HepG2 (cell line): Measurements from ENCODE around the gene TFEB. TPM values are rescaled to one million over a fixed set of nuclear protein-coding genes. Genes with fewer than 3 reads are reported as not detected.

ENCODE experiments used
- CREM ChIP-seq, 2 experiments: sonication (generic) in 1 of 2; formaldehyde crosslinking in 1 of 2; IDR thresholded peaks; 2 replicates each; pipeline versions ENCODE4 v1.4.0 to v1.6.1; 2016 to 2020; ENCODE audit warnings: antibody characterized with exemption in 1 of 2, mild to moderate bottlenecking in 1 of 2, missing genetic modification reagents in 1 of 2
- FOXM1 ChIP-seq: sonication (generic); formaldehyde crosslinking; IDR thresholded peaks from 2 replicates; pipeline ENCODE4 v1.5.0; 2020; ENCODE audit warnings: missing genetic modification reagents
- IKZF4 ChIP-seq: sonication (generic); formaldehyde crosslinking; IDR thresholded peaks from 2 replicates; pipeline ENCODE4 v1.5.1; 2020; ENCODE audit warnings: borderline replicate concordance, mild to moderate bottlenecking, low read depth, missing genetic modification reagents; ENCODE audit errors: not compliant biosample characterization
- MYNN ChIP-seq: sonication (generic); formaldehyde crosslinking; IDR thresholded peaks from 2 replicates; pipeline ENCODE4 v1.4.0; 2020; ENCODE audit warnings: mild to moderate bottlenecking, low read depth, missing genetic modification reagents
- NFIC ChIP-seq: IDR thresholded peaks from 2 replicates; pipeline ENCODE4 v1.6.1; 2012; ENCODE audit warnings: mild to moderate bottlenecking, low read length, inconsistent platforms
- NPAS2 ChIP-seq: sonication (generic); formaldehyde crosslinking; IDR thresholded peaks from 2 replicates; pipeline ENCODE4 v1.8.0; 2022; ENCODE audit warnings: mild to moderate bottlenecking, missing genetic modification reagents, borderline replicate concordance
- NR1H2 ChIP-seq: sonication (generic); formaldehyde crosslinking; IDR thresholded peaks from 2 replicates; pipeline ENCODE4 v1.8.1; 2022; ENCODE audit warnings: low read depth, missing genetic modification reagents, borderline replicate concordance
- REPIN1 ChIP-seq: sonication (generic); formaldehyde crosslinking; IDR thresholded peaks from 2 replicates; pipeline ENCODE4 v1.8.0; 2022; ENCODE audit warnings: missing genetic modification reagents, low read depth, mild to moderate bottlenecking, borderline replicate concordance
- SALL2 ChIP-seq: sonication (generic); formaldehyde crosslinking; IDR thresholded peaks from 2 replicates; pipeline ENCODE4 v1.8.1; 2023; ENCODE audit warnings: mild to moderate bottlenecking, missing genetic modification reagents, inconsistent platforms
- SETDB1 ChIP-seq: sonication (generic); formaldehyde crosslinking; IDR thresholded peaks from 2 replicates; pipeline ENCODE4 v1.5.1; 2020; ENCODE audit warnings: missing genetic modification reagents, mild to moderate bottlenecking, borderline replicate concordance
- SP2 ChIP-seq: sonication (generic); formaldehyde crosslinking; IDR thresholded peaks from 2 replicates; pipeline ENCODE4 v1.5.1; 2020; ENCODE audit warnings: mild to moderate bottlenecking, missing genetic modification reagents
- ZNF615 ChIP-seq: sonication (generic); formaldehyde crosslinking; IDR thresholded peaks from 2 replicates; pipeline ENCODE4 v1.5.0; 2020; ENCODE audit warnings: mild to moderate bottlenecking, missing genetic modification reagents, borderline replicate concordance
- ZNF850 ChIP-seq: sonication (generic); formaldehyde crosslinking; conservative IDR thresholded peaks from 2 replicates; pipeline ENCODE4 v1.9.0; 2021; ENCODE audit warnings: mild to moderate bottlenecking, missing genetic modification reagents
- polyA plus RNA-seq, 8 experiments: library from polyadenylated mRNA; depleted of rRNA in 3 of 8; stranded (reverse) in 7 of 8; unstranded in 1 of 8; fragments of >200 nt; fragmentation: Illumina TruSeq in 4 of 8; extraction: Trizol in 4 of 8; gene quantifications; 2 replicates each; pipeline versions ENCODE4 v1.2.1 to v1.2.3, GENCODE V29; 2011 to 2016; ENCODE audit warnings: low read depth in 4 of 8, missing spikeins in 1 of 8, mixed read lengths in 1 of 8; ENCODE audit not compliant: insufficient read depth in 1 of 8
- total RNA-seq, 5 experiments: library from RNA; depleted of rRNA; stranded (reverse); fragments of >200 nt; fragmentation: Illumina TruSeq; extraction: Trizol; gene quantifications; 2 replicates each; pipeline ENCODE4 v1.2.3, GENCODE V29; 2016; ENCODE audit warnings: low read depth in 1 of 5
- TF ChIP-seq, protein P1 (sequence below): sonication (generic); formaldehyde crosslinking; IDR thresholded peaks from 2 replicates; pipeline ENCODE4 v1.8.1; 2023; ENCODE audit warnings: mild to moderate bottlenecking, missing genetic modification reagents
- TF ChIP-seq, protein P2 (sequence below): sonication (generic); formaldehyde crosslinking; IDR thresholded peaks from 2 replicates; pipeline ENCODE4 v1.8.1; 2023; ENCODE audit warnings: missing genetic modification reagents, mild to moderate bottlenecking, borderline replicate concordance
- TF ChIP-seq, protein P3 (sequence below): IDR thresholded peaks from 2 replicates; pipeline ENCODE4 v1.6.1; 2016; ENCODE audit warnings: missing genetic modification reagents, missing compliant biosample characterization

TFEB gene
- total and polyA plus RNA-seq, 2 of the 13 experiments (the other 11 are each of a cell fraction or from before 2014, with no cell fraction given) = 13.3 to 18.7 TPM

DNA sequence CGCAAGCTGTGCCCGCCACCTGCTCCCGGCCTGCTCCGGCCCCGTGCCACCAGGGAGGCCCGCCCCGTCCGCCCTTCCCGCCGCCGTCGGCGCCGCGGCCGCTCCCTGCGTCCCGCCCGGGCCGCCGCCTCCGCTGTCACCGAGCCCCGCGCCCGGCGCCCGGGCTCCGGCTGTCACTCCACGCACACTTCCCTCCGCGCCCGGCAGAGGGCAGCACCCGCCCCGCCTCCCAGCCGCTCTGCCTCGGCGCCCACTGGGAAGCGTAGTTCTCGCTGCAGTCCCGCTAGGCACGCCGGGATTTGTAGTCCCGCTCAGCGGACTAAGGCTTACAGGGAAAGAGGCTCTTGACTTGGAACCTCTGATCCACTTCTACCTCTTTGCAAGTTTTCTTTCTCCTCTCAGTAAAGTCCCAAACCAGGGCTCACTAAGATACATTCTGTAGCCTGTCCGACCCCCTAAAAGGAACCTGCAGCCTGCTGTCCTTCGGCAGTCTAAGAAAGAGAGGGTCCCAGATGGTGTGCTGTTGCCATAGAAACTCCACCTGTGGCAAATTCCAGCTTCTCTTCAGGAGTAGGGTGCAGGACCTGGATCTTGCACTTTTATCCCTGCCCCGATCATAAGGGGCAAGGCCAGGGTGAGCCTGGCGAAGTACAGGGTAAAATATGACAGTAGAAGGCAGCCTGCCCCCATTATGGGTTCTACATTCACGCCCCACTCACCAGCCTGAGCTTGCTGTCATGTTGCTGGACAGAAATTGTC lies at the start of gene TFEB (continued):
- TF ChIP-seq REPIN1 (CRISPR knock-in tag) (peak; percentile 60; the same call in 1 of the 2 replicates), ZNF615 (no peak), NPAS2 (no peak), FOXM1 (CRISPR knock-in tag) (no peak), IKZF4 (CRISPR knock-in tag) (peak; percentile 18), NFIC (no peak; the same call in 1 of the 2 replicates), SETDB1 (CRISPR knock-in tag) (no peak), NR1H2 (CRISPR knock-in tag) (no peak), SP2 (CRISPR knock-in tag) (peak; percentile 60), CREM (IDR thresholded peaks at IDR 0.05) (peak; percentile 94), CREM (CRISPR knock-in tag; IDR thresholded peaks at IDR 0.05) (0 out of 2 replicates have a peak, but pooled peaks have one; percentile 1), MYNN (CRISPR knock-in tag) (peak; percentile 53; the same call in 1 of the 2 replicates), SALL2 (peak; percentile 51; the same call in 1 of the 2 replicates), ZNF850 (CRISPR knock-in tag) (no peak)
- TF ChIP-seq, protein P1, sequence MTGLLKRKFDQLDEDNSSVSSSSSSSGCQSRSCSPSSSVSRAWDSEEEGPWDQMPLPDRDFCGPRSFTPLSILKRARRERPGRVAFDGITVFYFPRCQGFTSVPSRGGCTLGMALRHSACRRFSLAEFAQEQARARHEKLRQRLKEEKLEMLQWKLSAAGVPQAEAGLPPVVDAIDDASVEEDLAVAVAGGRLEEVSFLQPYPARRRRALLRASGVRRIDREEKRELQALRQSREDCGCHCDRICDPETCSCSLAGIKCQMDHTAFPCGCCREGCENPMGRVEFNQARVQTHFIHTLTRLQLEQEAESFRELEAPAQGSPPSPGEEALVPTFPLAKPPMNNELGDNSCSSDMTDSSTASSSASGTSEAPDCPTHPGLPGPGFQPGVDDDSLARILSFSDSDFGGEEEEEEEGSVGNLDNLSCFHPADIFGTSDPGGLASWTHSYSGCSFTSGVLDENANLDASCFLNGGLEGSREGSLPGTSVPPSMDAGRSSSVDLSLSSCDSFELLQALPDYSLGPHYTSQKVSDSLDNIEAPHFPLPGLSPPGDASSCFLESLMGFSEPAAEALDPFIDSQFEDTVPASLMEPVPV = no peak
- TF ChIP-seq, protein P2, sequence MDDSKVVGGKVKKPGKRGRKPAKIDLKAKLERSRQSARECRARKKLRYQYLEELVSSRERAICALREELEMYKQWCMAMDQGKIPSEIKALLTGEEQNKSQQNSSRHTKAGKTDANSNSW = 0 out of 2 replicates have a peak, but pooled peaks have one; percentile 49
- TF ChIP-seq, protein P3, sequence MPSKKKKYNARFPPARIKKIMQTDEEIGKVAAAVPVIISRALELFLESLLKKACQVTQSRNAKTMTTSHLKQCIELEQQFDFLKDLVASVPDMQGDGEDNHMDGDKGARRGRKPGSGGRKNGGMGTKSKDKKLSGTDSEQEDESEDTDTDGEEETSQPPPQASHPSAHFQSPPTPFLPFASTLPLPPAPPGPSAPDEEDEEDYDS (CRISPR knock-in tag) = peak; percentile 50; the same call in 1 of the 2 replicates
